Skin epidermis (tissue), 12 donors: ENCODE results near the gene USP32.

ENCODE experiments used
- H3K27ac ChIP-seq, 21 experiments: fragments of 200-600 bp; sonication (generic) in 11 of 21; one replicate each; pipeline ENCODE4 v1.5.0; 2020; ENCODE audit warnings: mild to moderate bottlenecking in 3 of 21, inconsistent platforms in 2 of 21, moderate library complexity in 2 of 21
- H3K4me3 ChIP-seq, 7 experiments: fragments of 200-600 bp; sonication (generic) in 2 of 7; one replicate each; pipeline ENCODE4 v1.5.0; 2020; ENCODE audit warnings: inconsistent platforms in 2 of 7, mild to moderate bottlenecking in 2 of 7, moderate library complexity in 1 of 7

The USP32 gene

DNA sequence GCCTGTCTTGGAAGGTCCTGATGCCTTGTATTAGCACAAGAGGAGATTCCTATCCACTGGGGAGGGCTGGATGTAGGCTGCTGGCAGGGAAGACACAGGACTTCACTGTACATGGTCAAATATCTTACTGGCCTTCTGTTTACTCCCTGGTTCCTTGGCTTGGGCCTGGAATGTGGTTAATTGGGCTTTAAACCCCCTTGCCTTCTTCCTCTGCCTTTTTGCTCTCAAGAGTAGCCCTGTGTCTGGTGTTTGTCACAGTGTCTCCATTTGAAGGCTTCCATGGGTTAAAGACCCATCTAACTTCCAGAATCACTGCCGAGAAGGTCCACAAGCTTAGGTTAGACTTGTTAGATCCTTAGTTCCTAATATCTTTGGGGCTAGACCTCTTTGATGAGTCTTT, 23.2 kb upstream of the USP32 start:
- Histone ChIP-seq H3K4me3 (no peak overlapping the region), H3K27ac (no peak overlapping the region)

- H3K4me3 ChIP-seq, result no peak overlapping the region
- H3K27ac ChIP-seq, result no peak overlapping the region
Observed at GRCh38 chr17:60412701-60413100, 20.8 kb upstream of the USP32 start.

DNA sequence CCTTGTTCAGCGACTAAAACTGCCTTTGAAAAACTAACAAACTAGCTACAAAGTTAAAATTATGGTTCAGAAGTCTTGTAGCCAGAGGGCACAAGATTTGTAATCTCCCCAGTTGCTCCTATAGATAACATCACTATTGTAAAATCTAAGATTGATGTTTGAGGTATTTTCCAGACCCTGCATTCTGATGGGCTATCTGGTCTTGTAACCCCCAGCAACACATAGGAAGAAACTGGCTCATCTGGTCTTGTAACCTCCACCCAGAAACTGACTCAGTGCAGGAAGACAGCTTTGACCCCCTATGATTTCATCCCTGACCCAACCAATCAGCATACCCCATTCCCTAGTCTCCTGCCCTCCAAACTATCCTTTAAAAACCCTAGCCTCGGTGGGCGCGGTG, 18.1 kb upstream of the USP32 start:
- Histone ChIP-seq H3K27ac (no peak overlapping the region), H3K4me3 (no peak overlapping the region)

DNA sequence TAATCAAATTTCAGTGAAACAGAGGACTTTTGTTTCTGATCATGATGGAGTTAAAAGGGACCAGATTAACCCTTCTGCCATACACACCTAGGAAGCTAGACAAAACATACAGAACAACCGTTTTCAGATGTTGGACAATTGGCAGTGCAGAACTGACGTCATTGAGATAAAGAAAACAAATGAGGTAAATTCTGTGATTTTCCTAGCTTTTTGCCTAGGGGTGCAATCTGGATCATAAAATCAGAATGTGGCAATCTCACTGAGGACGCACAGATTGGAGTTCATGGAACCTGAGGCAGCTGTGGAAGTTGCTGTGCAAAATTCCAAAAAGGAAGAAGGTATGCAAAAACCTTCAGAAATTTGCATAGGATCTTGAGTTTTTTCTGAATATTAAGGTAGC, 15.0 kb upstream of the USP32 start:
- no peak overlapping the region for H3K27ac ChIP-seq
- H3K4me3 ChIP-seq, result no peak overlapping the region

GRCh38 chr17:60403962-60404361, 12.0 kb upstream of the USP32 start:
- Histone ChIP-seq H3K4me3 (no peak overlapping the region), H3K27ac (no peak overlapping the region)

- Histone ChIP-seq H3K27ac (no peak overlapping the region), H3K4me3 (no peak overlapping the region)
Observed at GRCh38 chr17:60403523-60403810, 11.5 kb upstream of the USP32 start.

DNA sequence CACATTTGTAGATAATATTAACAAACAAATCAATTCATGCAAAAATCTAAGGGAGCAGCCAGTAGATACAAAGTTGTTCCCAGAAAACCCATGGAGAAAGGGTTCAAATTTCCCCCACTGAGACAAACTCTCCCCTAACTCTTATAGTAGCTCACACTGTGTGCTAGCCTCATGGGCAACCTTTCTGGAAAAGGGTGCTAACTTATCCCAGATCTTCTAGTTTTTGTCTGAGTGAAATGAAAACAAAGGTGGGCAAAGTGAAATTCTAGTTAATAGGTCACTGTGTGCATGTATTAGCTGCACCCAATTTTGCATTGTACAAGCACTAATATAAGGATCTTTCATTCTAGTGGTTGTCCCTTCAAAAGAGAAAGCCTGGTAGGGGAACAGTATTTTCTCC, 9.9 kb upstream of the USP32 start:
- Histone ChIP-seq H3K4me3 (no peak overlapping the region), H3K27ac (no peak overlapping the region)

DNA sequence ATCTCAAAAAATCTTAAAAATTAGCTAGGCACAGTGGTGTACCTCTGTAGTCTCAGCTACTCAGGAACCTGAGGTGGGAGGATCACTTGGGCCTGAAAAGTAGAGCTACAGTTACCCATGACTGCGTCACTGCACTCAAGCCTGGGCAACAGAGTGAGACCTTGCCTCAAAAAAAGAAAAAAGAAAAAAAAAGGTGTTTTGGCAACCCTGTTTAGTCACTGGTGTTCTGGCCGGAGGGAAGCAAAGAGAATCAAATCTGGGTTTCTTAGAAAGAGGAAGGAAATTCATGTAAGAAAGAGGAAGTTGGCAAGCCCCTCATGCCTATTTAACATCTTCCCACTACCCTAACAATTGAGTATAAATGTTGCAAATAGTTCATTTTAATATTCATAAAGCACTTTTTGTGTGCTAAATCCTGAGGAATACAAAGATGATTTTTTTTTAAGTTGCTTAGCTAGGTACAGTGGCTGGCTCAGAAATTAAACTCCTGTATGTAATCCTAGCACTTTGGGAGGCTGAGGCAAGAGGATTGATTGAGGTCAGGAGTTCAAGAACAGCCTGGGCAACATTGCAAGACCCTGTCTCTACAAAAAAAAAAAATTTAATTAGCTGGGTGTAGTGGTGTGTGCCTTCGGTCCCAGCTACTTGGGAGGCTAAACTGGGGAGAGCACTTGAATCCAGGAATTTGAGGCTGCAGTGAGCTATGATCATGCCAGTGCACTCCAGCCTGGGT, 6.5 kb upstream of the USP32 start:
- H3K4me3 ChIP-seq, result no peak overlapping the region
- peak overlapping the region in 16 of 21 experiments; percentile 11 to 76 (median 56) for H3K27ac ChIP-seq

GRCh38 chr17:60396412-60396811, 4.5 kb upstream of the USP32 start:
- Histone ChIP-seq H3K4me3 (no peak overlapping the region), H3K27ac (no peak overlapping the region)

DNA sequence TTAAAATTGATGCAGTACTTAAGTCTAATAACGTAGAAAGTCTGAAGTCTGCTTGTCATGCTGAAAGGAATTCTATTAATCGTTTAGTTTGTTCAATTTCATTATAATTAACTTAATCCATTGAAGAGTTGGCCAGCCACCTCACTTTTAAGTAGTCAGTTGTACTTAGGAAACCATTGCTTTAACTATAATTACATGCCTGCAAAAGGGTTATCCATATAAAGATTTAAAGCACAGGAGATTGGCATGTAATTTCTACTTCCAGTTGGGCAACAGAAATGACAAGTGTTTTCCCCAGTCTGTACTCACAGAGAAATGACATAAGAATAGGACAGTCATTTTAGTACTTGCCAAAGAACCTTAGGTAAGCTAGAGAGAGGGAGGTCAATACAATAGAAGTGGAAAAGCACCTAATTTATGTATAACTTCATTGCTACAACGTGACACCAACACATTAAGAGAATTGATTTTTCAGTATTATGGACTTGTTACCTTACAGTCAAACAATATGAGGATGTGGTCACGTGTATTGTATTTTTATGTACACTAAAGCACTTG, 3.7 kb upstream of the USP32 start:
- Histone ChIP-seq H3K27ac (peak overlapping the region in 2 of 21 experiments; percentile 14 to 21), H3K4me3 (no peak overlapping the region)

DNA sequence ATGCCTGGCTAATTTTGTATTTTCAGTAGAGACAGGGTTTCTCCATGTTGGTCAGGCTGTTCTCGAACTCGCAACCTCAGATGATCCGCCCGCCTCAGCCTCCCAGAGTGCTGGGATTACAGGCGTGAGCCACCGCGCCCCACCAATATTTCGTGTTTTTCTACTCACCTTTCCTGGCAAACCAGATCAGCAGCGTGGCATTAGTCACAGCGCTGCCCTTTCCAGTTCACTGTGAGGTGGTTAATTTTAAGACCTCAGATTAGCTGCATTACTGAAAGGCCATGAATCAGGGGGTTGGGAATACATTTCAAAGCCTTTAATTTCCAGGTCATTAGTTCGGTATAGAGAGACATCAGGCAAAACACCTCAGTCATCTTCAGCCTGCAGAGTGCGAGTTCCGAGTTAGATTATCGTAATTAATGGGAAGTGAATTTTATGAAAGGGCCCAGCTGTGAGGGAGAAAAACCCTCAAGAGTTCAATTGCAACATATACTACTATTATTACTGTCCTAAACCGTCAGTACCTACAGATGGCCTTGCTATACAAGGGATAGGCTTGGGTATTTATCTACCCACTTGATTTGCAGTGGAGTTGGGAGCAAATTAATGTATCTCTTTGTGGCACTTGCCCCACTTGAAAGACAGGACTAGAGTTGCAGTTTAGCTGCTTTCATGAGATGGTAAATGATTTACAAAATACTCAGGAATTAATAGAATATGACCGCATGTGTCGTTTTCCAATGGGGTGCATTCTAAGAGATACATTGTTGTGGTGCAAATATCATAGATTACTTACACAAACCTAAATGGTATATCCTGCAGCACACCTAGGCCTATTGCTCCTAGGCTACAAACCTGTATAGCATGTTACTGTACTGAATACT, 2.1 kb upstream of the USP32 start:
- Histone ChIP-seq H3K27ac (peak overlapping the region in 13 of 21 experiments; percentile 29 to 99 (median 97)), H3K4me3 (no peak overlapping the region)

GRCh38 chr17:60392845-60393702, 1.1 kb upstream of the USP32 start:
- Histone ChIP-seq H3K27ac (peak overlapping the region; percentile 88 to 99 (median 97)), H3K4me3 (peak overlapping the region; percentile 70 to 96 (median 85))

GRCh38 chr17:60391471-60392041, 377 bp downstream of the USP32 start:
- Histone ChIP-seq H3K4me3 (peak overlapping the region; percentile 70 to 96 (median 85)), H3K27ac (peak overlapping the region; percentile 88 to 99 (median 97))

DNA sequence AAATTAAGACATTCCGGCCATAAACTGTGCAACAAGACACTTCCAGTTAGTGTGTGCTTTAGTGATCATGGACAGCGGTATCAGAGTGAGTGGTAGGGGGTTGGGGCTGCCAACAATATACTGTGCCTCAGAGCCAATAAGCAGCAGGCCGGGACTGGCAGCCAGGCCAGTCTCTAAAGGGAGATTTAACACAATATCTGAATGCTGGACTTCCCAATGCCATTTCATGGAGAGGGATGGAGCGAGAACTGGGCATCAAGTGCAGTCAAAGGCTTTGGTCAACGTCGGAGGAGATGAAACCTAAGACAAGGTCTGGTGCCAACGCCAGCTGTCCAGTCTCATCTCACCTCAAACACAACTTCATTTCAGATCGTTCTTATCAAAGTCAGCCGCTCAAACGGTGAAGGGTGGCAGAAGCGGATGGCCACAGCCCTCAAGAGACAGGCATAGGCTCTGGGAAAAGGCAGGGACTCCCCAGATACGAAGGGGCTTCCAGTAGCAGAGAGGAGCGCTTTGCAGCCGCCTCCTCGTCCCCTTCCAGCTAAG, 935 bp downstream of the USP32 start:
- peak overlapping the region; percentile 88 to 99 (median 97) for H3K27ac ChIP-seq
- peak overlapping the region; percentile 70 to 96 (median 85) for H3K4me3 ChIP-seq

DNA sequence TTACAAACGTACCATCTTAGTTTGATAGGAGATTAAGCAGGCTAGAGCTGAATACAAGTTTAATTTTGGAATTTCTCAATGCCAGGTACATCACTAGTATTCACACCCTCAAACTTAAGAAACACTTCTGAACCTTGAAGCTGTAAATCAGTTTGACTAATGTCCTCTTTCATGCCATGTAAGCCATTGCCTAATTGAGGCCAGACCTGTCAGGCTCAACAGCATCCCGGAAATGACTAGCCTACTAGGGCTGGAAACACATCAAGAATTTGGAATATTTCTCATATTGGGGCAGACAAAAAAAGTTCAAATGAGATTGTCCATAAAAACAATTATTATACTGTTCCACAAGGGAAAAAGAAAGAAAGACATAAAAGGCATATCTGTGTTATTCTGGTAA, 1.7 kb downstream of the USP32 start:
- peak overlapping the region in 18 of 21 experiments; percentile 18 to 99 (median 97) for H3K27ac ChIP-seq
- H3K4me3 ChIP-seq, result peak overlapping the region; percentile 70 to 96 (median 85)

GRCh38 chr17:60388742-60389141, 3.2 kb downstream of the USP32 start:
- Histone ChIP-seq H3K27ac (peak overlapping the region in 1 of 21 experiments; percentile 26), H3K4me3 (no peak overlapping the region)

GRCh38 chr17:60387666-60388065, 4.3 kb downstream of the USP32 start:
- H3K27ac ChIP-seq, result no peak overlapping the region
- H3K4me3 ChIP-seq, result no peak overlapping the region

DNA sequence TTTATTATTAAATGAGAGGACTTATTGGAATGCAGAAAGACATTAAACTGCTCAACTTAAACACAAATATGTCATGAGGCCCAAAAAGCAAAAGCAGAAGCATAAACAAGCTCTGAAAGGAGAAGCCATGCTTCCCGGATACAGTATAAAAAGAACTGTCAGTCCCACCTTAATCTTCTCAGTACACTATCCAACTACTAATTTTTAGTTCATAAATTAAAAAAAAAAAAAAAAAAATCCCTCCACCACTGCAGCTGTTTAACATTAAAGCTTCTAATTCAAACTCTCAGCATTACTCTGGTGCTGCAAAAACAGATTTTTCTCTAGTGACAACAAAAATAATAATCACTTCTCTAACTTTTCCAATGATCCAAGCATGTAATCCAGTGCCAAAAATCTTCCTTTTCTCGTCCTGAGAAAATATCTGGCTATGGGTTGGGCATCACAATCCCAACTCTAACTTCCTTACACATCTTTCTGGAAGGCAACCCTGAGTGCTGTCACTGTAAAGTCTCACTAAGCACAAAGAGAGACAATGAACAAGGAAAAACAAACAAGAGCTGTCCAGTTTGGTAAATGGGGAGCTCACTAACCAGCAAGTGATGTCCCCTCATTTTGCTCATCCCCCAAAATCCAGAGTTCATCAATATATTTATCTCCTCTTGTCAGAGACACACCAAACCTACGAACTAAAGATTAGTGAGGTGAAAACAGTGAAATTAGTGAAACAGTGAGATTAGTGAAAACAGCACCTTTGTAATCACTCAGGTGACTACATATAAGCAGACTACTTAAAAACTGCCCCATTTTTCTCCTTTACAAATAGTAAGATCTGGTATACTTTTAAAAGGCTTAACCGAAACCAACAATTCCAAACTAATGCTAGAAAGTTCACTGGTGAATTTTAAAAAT, 5.5 kb downstream of the USP32 start:
- peak overlapping the region in 5 of 21 experiments; percentile 1 to 56 (median 37) for H3K27ac ChIP-seq
- H3K4me3 ChIP-seq, result no peak overlapping the region
